GM23338 (cell line): ENCODE data around the gene NEU2. TPM values are rescaled to one million over a fixed set of nuclear protein-coding genes. Genes with fewer than 3 reads are reported as not detected.

Source experiments
- ATAC-seq: fragments of 200-7000 bp; cut with Tn5 transposase; 3 replicates; pipeline ENCODE4 v1.9.1; 2020
- DNase-seq: peaks from one replicate; pipeline ENCODE4 v3.0.0-alpha.2; 2015; ENCODE audit warnings: low spot score
- H2AFZ ChIP-seq: fragments of 200-600 bp; sonication (generic); 2 replicates; pipeline ENCODE4 v1.8.0; 2016; ENCODE audit warnings: antibody characterized with exemption, mild to moderate bottlenecking, moderate library complexity
- H3F3A ChIP-seq: fragments of 200-600 bp; sonication (generic); replicated peaks from 2 replicates; pipeline ENCODE4 v1.8.0; 2017; ENCODE audit warnings: antibody characterized with exemption, mixed run types, low read depth
- H3K27ac ChIP-seq: fragments of 200-600 bp; sonication (generic); 2 replicates; pipeline ENCODE4 v1.6.1; 2016; ENCODE audit warnings: low read depth
- H3K27me3 ChIP-seq: fragments of 200-600 bp; sonication (generic); 2 replicates; pipeline ENCODE4 v1.8.0; 2016; ENCODE audit warnings: mild to moderate bottlenecking, mixed run types, moderate library complexity; ENCODE audit not compliant: insufficient read depth
- H3K36me3 ChIP-seq: fragments of 200-600 bp; sonication (generic); 2 replicates; pipeline ENCODE4 v1.8.0; 2016; ENCODE audit warnings: mild to moderate bottlenecking; ENCODE audit not compliant: insufficient read depth
- H3K4me1 ChIP-seq: fragments of 200-600 bp; sonication (generic); 2 replicates; pipeline ENCODE4 v1.8.0; 2016; ENCODE audit warnings: mild to moderate bottlenecking, moderate library complexity; ENCODE audit not compliant: insufficient read depth
- H3K4me2 ChIP-seq: fragments of 200-600 bp; sonication (generic); 2 replicates; pipeline ENCODE4 v1.7.1; 2017; ENCODE audit warnings: mixed run types
- H3K4me3 ChIP-seq: fragments of 200-600 bp; sonication (generic); 2 replicates; pipeline ENCODE4 v1.6.1; 2016; ENCODE audit warnings: mixed run types
- H3K79me2 ChIP-seq: fragments of 200-600 bp; sonication (generic); replicated peaks from 2 replicates; pipeline ENCODE4 v1.8.0; 2017; ENCODE audit warnings: mild to moderate bottlenecking; ENCODE audit not compliant: insufficient read depth
- H3K9me2 ChIP-seq: fragments of 200-600 bp; sonication (generic); 2 replicates; pipeline ENCODE4 v1.8.0; 2017; ENCODE audit not compliant: insufficient read depth
- H4K20me1 ChIP-seq: fragments of 200-600 bp; sonication (generic); replicated peaks from 2 replicates; pipeline ENCODE4 v1.8.0; 2017; ENCODE audit warnings: mild to moderate bottlenecking; ENCODE audit not compliant: insufficient read depth
- H3K27ac Mint-ChIP-seq: 2 replicates; pipeline ENCODE4 v1.8.0; 2020; ENCODE audit warnings: inconsistent platforms, mild to moderate bottlenecking, moderate library complexity, mixed read lengths
- H3K27me3 Mint-ChIP-seq: 3 replicates; pipeline ENCODE4 v1.8.0; 2022; ENCODE audit warnings: low read depth, mild to moderate bottlenecking, moderate library complexity, mixed read lengths, inconsistent platforms; ENCODE audit not compliant: insufficient read depth, poor library complexity
- H3K36me3 Mint-ChIP-seq: 3 replicates; pipeline ENCODE4 v1.8.0; 2021; ENCODE audit warnings: low read depth, mild to moderate bottlenecking, inconsistent platforms, moderate library complexity, mixed read lengths
- H3K4me1 Mint-ChIP-seq: 3 replicates; pipeline ENCODE4 v1.8.0; 2020; ENCODE audit warnings: mild to moderate bottlenecking, inconsistent platforms, mixed read lengths
- H3K4me3 Mint-ChIP-seq: 3 replicates; pipeline ENCODE4 v1.8.0; 2021; ENCODE audit warnings: moderate library complexity, mild to moderate bottlenecking, inconsistent platforms, mixed read lengths
- H3K9me3 Mint-ChIP-seq: 3 replicates; pipeline ENCODE4 v1.8.0; 2020; ENCODE audit warnings: moderate library complexity, mild to moderate bottlenecking, inconsistent platforms, mixed read lengths
- CREB1 ChIP-seq: fragments of 250-450 bp; sonication (Bioruptor Pico); IDR thresholded peaks from 2 replicates; pipeline ENCODE4 v1.5.0; 2020; ENCODE audit warnings: low read depth, mild to moderate bottlenecking, moderate library complexity
- CTCF ChIP-seq, 2 experiments: fragments of 200-600 bp in 1 of 2; sonication (generic) in 1 of 2; conservative IDR thresholded peaks; 2 replicates each; pipeline versions ENCODE4 v1.5.1 to v1.6.1; 2016 to 2017; ENCODE audit warnings: antibody characterized with exemption in 2 of 2, low read depth in 2 of 2, mild to moderate bottlenecking in 2 of 2, moderate library complexity in 1 of 2
- ETS1 ChIP-seq: IDR thresholded peaks from 2 replicates; pipeline ENCODE4 v1.6.1; 2016; ENCODE audit warnings: antibody characterized with exemption
- EZH2 ChIP-seq: fragments of 200-600 bp; sonication (generic); IDR thresholded peaks from one replicate; pipeline ENCODE4 v1.8.0; 2017; ENCODE audit warnings: antibody characterized with exemption, mild to moderate bottlenecking, low read depth; ENCODE audit not compliant: unreplicated experiment
- EZH2phosphoT487 ChIP-seq: fragments of 200-600 bp; sonication (generic); IDR thresholded peaks from one replicate; pipeline ENCODE4 v1.8.1; 2018; ENCODE audit warnings: antibody characterized with exemption; ENCODE audit not compliant: unreplicated experiment
- JUNB ChIP-seq: IDR thresholded peaks from one replicate; pipeline ENCODE4 v1.6.1; 2016; ENCODE audit warnings: antibody characterized with exemption; ENCODE audit not compliant: unreplicated experiment
- NANOG ChIP-seq: IDR thresholded peaks from 2 replicates; pipeline ENCODE4 v1.6.1; 2016; ENCODE audit warnings: antibody characterized with exemption, borderline replicate concordance
- POLR2AphosphoS5 ChIP-seq: IDR thresholded peaks from 2 replicates; pipeline ENCODE4 v1.6.1; 2016; ENCODE audit warnings: antibody characterized with exemption, low read depth
- REST ChIP-seq: IDR thresholded peaks from one replicate; pipeline ENCODE4 v1.6.1; 2018; ENCODE audit warnings: antibody characterized with exemption; ENCODE audit not compliant: unreplicated experiment
- STAT1 ChIP-seq: IDR thresholded peaks from one replicate; pipeline ENCODE4 v1.6.1; 2016; ENCODE audit warnings: antibody characterized with exemption; ENCODE audit not compliant: unreplicated experiment
- ZNF114 ChIP-seq: fragments of 250-450 bp; sonication (Bioruptor Pico); IDR thresholded peaks from 2 replicates; pipeline ENCODE4 v1.5.0; 2020; ENCODE audit warnings: mild to moderate bottlenecking, moderate library complexity
- ZNF331 ChIP-seq: fragments of 250-450 bp; sonication (Bioruptor Pico); IDR thresholded peaks from 2 replicates; pipeline ENCODE4 v1.5.0; 2020; ENCODE audit warnings: low read depth, mild to moderate bottlenecking, moderate library complexity
- polyA plus RNA-seq: library from polyadenylated mRNA; unstranded; fragments of >200 nt; fragmentation: Nextera tagmentation; extraction: Ambion mirVana; gene quantifications from 2 replicates; pipeline ENCODE4 v1.2.1, GENCODE V29; 2016
- total RNA-seq: library from RNA; depleted of rRNA; stranded (reverse); fragments of >200 nt; shearing (Covaris generic); gene quantifications from 2 replicates; pipeline ENCODE4 v1.2.3, GENCODE V29; 2014
- TF ChIP-seq, protein P1 (sequence below): fragments of 250-450 bp; sonication (Bioruptor Pico); IDR thresholded peaks from 2 replicates; pipeline ENCODE4 v1.5.0; 2020; ENCODE audit warnings: mild to moderate bottlenecking, moderate library complexity

The NEU2 gene
- total and polyA plus RNA-seq, 2 experiments from 2014 or later, result not detected

GRCh38 chr2:232986155-232986554 is 46.3 kb upstream of the NEU2 start:
- no peak for TF ChIP-seq CTCF (conservative IDR thresholded peaks at IDR 0.05; ENCODE audit: low read depth in 2 of 2)
- TF ChIP-seq EZH2, result no peak
- TF ChIP-seq ZNF114, result no peak
- TF ChIP-seq REST, result no peak
- TF ChIP-seq POLR2AphosphoS5, result no peak
- TF ChIP-seq JUNB, result no peak
- no peak for TF ChIP-seq STAT1
- no peak for TF ChIP-seq CREB1 (CRISPR knock-in tag)
- no peak for TF ChIP-seq ZNF331
- no peak for TF ChIP-seq EZH2phosphoT487
- TF ChIP-seq, protein P1, sequence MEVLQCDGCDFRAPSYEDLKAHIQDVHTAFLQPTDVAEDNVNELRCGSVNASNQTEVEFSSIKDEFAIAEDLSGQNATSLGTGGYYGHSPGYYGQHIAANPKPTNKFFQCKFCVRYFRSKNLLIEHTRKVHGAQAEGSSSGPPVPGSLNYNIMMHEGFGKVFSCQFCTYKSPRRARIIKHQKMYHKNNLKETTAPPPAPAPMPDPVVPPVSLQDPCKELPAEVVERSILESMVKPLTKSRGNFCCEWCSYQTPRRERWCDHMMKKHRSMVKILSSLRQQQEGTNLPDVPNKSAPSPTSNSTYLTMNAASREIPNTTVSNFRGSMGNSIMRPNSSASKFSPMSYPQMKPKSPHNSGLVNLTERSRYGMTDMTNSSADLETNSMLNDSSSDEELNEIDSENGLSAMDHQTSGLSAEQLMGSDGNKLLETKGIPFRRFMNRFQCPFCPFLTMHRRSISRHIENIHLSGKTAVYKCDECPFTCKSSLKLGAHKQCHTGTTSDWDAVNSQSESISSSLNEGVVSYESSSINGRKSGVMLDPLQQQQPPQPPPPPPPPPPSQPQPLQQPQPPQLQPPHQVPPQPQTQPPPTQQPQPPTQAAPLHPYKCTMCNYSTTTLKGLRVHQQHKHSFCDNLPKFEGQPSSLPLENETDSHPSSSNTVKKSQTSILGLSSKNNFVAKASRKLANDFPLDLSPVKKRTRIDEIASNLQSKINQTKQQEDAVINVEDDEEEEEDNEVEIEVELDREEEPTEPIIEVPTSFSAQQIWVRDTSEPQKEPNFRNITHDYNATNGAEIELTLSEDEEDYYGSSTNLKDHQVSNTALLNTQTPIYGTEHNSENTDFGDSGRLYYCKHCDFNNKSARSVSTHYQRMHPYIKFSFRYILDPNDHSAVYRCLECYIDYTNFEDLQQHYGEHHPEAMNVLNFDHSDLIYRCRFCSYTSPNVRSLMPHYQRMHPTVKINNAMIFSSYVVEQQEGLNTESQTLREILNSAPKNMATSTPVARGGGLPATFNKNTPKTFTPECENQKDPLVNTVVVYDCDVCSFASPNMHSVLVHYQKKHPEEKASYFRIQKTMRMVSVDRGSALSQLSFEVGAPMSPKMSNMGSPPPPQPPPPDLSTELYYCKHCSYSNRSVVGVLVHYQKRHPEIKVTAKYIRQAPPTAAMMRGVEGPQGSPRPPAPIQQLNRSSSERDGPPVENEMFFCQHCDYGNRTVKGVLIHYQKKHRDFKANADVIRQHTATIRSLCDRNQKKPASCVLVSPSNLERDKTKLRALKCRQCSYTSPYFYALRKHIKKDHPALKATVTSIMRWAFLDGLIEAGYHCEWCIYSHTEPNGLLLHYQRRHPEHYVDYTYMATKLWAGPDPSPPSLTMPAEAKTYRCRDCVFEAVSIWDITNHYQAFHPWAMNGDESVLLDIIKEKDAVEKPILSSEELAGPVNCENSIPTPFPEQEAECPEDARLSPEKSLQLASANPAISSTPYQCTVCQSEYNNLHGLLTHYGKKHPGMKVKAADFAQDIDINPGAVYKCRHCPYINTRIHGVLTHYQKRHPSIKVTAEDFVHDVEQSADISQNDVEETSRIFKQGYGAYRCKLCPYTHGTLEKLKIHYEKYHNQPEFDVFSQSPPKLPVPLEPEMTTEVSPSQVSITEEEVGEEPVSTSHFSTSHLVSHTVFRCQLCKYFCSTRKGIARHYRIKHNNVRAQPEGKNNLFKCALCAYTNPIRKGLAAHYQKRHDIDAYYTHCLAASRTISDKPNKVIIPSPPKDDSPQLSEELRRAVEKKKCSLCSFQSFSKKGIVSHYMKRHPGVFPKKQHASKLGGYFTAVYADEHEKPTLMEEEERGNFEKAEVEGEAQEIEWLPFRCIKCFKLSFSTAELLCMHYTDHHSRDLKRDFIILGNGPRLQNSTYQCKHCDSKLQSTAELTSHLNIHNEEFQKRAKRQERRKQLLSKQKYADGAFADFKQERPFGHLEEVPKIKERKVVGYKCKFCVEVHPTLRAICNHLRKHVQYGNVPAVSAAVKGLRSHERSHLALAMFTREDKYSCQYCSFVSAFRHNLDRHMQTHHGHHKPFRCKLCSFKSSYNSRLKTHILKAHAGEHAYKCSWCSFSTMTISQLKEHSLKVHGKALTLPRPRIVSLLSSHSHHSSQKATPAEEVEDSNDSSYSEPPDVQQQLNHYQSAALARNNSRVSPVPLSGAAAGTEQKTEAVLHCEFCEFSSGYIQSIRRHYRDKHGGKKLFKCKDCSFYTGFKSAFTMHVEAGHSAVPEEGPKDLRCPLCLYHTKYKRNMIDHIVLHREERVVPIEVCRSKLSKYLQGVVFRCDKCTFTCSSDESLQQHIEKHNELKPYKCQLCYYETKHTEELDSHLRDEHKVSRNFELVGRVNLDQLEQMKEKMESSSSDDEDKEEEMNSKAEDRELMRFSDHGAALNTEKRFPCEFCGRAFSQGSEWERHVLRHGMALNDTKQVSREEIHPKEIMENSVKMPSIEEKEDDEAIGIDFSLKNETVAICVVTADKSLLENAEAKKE (CRISPR knock-in tag), result no peak
- no peak for TF ChIP-seq NANOG
- TF ChIP-seq ETS1, result no peak
- Mint-ChIP-seq H3K4me1 (peaks cover 27% of the 10 kb centered on the region), H3K27me3 (peaks cover 6% of the 10 kb centered on the region), H3K9me3 (peaks cover 8% of the 10 kb centered on the region), H3K27ac (no peak overlapping the region), H3K36me3 (no peaks in the 10 kb centered on the region), H3K4me3 (no peak overlapping the region)
- no peak overlapping the region for H3K4me2 ChIP-seq
- H3K27me3 ChIP-seq, result no peaks in the 10 kb centered on the region
- ATAC-seq, result no peak
- no peaks in the 10 kb centered on the region for H3K79me2 ChIP-seq
- H3K9me2 ChIP-seq, result 0 out of 2 replicates have a peak, but pooled peaks cover 3% of the 10 kb centered on the region
- H2AFZ ChIP-seq, result no peak overlapping the region
- no peaks in the 10 kb centered on the region for H3K36me3 ChIP-seq
- H4K20me1 ChIP-seq, result no peaks in the 10 kb centered on the region
- DNase-seq, result no peak
- peaks cover 11% of the 10 kb centered on the region for H3K4me1 ChIP-seq
- no peaks in the 10 kb centered on the region for H3F3A ChIP-seq
- no peak overlapping the region for H3K27ac ChIP-seq
- H3K4me3 ChIP-seq, result no peak overlapping the region
